Measurements from ENCODE around the gene BRCA1. TPM values are rescaled to one million over a fixed set of nuclear protein-coding genes. Genes with fewer than 3 reads are reported as not detected.

BRCA1 gene
- total RNA-seq, 1 donor from 2014 or later, result 6.1 TPM

DNA sequence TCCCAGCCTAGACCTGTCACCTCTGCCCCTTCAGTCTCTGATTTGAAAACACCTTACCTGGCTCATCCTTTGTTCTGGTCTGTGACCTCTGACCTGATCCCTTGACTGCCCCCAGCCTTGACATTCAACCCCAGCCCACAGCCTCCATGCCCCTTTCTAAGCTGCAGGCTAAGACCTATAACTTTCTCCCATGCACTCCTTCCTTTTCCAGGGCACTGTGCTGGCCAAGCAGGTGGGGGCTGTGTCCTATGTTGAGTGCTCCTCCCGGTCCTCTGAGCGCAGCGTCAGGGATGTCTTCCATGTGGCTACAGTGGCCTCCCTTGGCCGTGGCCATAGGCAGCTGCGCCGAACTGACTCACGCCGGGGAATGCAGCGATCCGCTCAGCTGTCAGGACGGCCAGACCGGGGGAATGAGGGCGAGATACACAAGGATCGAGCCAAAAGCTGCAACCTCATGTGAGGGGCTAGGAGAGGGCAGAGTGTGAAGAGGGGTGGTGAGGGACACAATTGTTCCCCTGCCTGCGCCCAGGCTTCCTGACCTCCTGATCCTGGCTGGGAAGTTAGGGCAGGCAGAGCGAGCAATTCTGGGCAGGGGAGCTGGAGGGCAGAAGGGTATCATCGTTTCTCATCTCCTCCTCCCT is 96.8 kb downstream of the BRCA1 start:
- no peak for DNase-seq (ENCODE audit: low spot score)
- intact Hi-C loops (cut with DNase I), result loop anchor here (10.0 kb wide), 1 partner anchor 306 kb away; no protein-coding TSS in a partner anchor

- intact Hi-C loops (cut with DNase I), result loop anchor here (10.0 kb wide), 1 partner anchor 307 kb away; no protein-coding TSS in a partner anchor
These were observed 97.8 kb downstream of the BRCA1 start for GRCh38 chr17:43027091-43028032.

DNA sequence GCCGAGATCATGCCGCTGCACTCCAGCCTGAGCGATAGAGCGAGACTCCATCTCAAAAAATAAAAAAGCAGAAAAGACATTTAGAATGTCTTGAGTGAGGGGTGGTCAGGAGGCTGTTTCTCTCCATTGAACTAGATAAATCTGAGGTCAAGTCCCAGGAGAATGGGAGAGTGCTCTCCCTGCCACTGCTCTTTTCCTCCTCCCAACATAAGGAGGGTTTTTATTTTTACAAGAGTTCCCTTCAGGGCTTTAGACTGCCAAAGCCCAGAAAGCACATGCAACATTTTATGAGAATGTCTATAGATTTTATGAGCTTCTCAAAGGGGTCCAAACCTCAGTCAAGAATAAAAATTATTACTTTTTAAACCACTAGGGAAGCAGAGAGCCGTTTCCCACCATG is 98.6 kb downstream of the BRCA1 start:
- intact Hi-C loops (cut with DNase I), result loop anchor here (10.0 kb wide), 1 partner anchor 308 kb away; no protein-coding TSS in a partner anchor
- DNase-seq (ENCODE audit: low spot score), result no peak

More at GRCh38 chr17:43027091-43028032, 97.8 kb downstream of the BRCA1 start:
- no peak for DNase-seq (ENCODE audit: low spot score)

DNA sequence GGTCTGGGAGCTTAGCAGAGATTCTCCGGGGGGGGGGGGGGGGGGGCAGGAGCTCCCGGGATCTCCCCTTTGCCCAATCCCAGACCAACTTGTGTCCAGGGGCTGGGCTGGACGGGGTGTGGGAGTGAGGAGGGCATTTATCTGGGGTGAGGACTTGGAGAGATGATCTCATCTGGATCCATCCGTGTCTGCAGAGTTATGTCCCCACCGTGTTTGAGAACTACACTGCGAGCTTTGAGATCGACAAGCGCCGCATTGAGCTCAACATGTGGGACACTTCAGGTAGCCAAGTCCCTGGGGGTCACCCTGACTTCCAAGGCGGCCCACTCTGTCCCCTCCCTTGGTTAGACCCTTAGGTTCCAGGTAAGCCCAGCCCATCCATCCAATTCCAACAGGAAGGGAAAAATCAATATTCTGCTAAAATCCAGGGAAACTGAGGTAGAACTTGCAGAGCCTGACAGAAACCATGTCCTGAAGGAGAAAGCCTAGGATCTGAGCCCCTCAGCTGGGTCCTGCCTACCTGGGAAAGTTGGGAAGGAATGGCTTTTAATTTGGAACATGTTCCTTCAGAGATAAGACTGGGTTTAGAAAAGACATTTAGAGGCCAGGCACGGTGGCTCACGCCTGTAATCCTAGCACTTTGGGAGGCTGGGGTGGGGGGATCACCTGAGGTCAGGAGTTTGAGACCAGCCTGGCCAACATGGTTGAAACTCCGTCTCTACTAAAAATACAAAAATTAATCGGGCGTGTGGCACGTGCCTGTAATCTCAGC is 99.2 kb downstream of the BRCA1 start:
- DNase-seq (ENCODE audit: low spot score), result no peak
- intact Hi-C loops (cut with DNase I), result loop anchor here (10.0 kb wide), 1 partner anchor 309 kb away; no protein-coding TSS in a partner anchor

- no peak for DNase-seq (ENCODE audit: low spot score)
- intact Hi-C loops (cut with DNase I), result loop anchor here (10.0 kb wide), 1 partner anchor 310 kb away; no protein-coding TSS in a partner anchor
These were observed 99.9 kb downstream of the BRCA1 start for GRCh38 chr17:43025290-43025657.

DNA sequence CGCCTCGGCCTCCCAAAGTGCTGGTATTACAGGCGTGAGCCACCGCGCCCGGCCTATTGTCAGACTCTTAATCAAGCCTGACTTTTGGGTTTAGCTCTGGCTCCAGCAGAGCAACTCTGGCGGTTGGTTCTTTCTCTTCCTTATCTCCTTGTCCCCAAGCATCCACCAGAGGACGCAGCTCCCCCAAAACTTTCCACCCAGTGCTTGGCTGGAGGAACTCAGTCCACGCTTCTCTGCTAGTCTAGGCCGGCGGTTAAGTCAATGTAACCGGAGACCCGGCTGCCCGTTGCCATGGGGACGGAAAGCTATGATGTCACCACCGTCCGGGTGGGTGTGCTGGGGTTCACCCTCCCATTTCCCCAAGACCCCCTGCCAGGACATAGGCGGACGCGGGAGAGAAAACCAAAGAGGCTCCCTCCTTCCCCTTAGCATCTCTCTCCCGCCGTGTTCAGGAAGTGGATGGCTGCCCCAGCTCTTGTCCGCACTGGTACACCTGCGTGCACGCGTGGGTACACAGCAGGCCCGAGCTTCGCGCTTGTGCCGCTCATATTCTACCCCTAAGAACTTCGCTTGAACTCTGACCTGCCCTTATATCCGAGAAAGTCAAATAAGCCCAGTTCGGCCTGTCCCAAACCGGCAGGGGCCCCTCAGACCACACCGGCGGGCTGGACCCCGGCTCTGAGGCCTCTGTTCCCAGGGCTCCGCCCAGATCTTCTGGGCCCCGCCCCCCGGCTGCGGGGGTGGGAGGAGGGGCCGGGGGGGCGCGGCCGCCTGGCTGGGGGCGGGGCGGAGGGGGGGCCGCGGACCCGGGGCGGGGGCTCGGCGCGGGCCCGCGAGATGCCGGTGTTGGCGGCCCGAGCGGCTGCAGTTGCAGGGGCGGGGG is 100.5 kb downstream of the BRCA1 start, which contains the start of gene RND2:
Gene RND2 (plus strand): TSS at position 825 of the 883 bp plus-strand sequence. CDS start 117 bp downstream, outside the sequence.
- DNase-seq (ENCODE audit: low spot score), result peak; percentile 89
- intact Hi-C loops (cut with DNase I), result loop anchor here (1.0 to 10.0 kb wide), 3 partner anchors 101 to 310 kb away; partner anchors contain the start of genes BRCA1 and NBR1

GRCh38 chr17:43021741-43022512 is 103.2 kb downstream of the BRCA1 start, which contains the start of gene VAT1:
Gene VAT1, minus strand, starts transcription at chr17:43022385. Its CDS starts 63 bp downstream, at chr17:43022322.
- intact Hi-C loops (cut with DNase I), result loop anchor here (5.0 to 10.0 kb wide), 2 partner anchors 150 to 313 kb away; partner anchors contain the start of gene NBR1
- peak; percentile 94 for DNase-seq (ENCODE audit: low spot score)

DNA sequence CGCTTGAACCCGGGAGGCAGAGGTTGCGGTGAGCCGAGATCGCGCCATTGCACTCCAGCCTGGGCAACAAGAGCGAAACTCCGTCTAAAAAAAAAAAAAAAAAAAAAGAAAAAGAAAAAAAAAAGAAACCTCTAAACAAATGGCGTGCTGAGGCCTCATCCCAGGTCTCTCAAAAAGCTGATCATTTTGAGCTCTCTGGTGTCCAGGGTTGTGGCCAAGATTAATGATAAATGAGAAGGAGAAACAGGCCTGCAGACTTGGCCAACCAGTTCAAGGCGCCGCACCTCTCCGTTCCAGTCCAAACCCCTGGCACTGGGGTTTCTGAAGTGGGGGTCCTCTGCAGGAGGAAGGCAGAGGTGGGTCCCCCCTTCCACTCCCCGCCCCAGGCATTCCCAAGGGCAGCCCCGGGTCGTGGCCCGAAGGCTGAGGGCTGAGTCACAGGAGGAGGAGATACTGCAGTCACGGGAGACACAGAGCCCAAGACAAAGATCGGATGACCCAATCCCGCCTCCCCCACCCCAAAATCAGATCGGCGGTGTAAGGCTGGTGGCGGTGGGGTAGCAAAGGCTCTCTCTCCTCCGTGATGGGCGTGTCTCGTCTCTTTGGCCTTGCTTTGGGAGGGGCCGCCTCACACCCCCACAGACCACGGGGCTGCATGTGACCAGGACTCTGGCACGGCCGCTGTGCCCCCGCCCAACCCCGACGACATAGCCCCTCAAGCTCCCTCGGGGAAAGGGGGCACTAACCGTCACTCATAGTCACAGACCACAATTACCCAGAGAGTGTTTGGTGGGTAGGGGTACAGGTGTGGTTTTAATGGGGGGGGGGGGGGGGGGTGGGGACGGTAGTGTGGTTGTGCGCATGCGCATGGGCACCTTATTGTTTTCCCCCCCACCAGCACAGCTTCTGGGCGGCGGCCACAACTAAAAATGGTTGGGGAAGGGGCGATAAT is 104.1 kb downstream of the BRCA1 start:
- intact Hi-C loops (cut with DNase I), result loop anchor here (5.0 to 10.0 kb wide), 2 partner anchors 151 to 314 kb away; partner anchors contain the start of gene NBR1
- DNase-seq (ENCODE audit: low spot score), result peak; percentile 86

- DNase-seq (ENCODE audit: low spot score), result no peak
- intact Hi-C loops (cut with DNase I), result loop anchor here (5.0 to 10.0 kb wide), 2 partner anchors 152 to 315 kb away; partner anchors contain the start of gene NBR1
These were observed 105.0 kb downstream of the BRCA1 start for GRCh38 chr17:43020030-43020621.

GRCh38 chr17:43019418-43019817 is 105.7 kb downstream of the BRCA1 start:
- no peak for DNase-seq (ENCODE audit: low spot score)

DNA sequence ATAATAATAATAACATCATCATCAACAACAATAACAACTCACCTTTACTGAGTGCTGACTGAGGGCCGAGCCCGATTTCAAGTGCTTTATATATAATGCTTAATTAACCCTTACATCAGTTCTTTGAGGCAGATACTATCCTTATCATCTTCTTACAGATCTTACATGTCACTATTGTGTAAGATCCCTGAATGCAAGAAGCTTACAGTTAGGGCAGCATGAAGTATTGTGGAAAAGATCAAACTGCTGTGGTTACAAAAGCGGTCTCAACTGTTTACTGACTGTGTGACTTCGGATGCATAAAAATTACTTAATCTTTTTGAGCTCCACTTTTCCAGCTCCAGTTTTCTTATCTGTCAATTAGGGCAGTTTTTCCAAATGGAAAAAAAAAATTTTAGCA is 106.2 kb downstream of the BRCA1 start:
- intact Hi-C loops (cut with DNase I), result no loop called here
- no peak for DNase-seq (ENCODE audit: low spot score)

More at GRCh38 chr17:43019418-43019817, 105.7 kb downstream of the BRCA1 start:
- intact Hi-C loops (cut with DNase I), result no loop called here

DNA sequence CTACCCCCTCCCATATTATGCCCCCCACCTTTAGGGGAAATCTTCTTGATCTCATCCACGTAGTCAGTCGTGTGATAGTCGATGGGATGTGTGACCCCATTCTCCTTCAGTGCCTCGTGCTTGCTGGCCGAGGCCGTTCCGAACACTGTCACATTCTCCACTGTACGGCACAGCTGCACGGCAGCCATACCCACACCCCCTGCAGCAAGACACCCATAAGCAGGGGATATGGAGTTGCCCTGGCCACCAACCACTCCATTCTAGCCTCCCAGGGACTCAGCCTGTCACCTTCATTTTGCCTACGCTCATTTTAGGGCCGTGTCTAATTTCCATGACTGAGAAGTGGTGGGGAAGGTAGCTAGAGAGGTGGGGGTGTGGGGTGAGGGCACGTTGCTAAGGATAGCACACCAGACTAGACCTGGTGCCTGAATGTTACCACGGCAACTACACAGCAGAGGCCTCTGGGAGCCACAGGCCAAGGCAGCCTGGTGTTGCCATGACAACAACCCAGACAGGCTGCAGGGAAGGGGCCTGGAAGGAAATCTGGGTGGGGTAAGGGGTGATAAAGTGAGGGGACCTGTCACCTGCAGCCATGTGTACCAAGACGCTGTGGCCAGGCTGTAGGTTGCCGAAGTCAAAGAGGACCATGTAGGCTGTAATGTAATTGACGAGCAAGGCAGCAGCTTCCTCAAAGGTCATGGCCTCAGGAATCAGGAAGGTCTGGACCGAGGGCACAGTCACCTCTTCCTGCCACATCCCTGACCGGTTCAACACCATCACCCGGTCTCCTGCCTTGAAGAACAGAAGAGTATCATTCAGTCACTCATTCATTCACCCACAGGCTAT is 106.9 kb downstream of the BRCA1 start:
- intact Hi-C loops (cut with DNase I), result no loop called here
- DNase-seq (ENCODE audit: low spot score), result no peak

- intact Hi-C loops (cut with DNase I), result no loop called here
- DNase-seq (ENCODE audit: low spot score), result no peak
These were observed 108.9 kb downstream of the BRCA1 start for GRCh38 chr17:43016216-43016615.

GRCh38 chr17:43015579-43015978 is 109.6 kb downstream of the BRCA1 start:
- DNase-seq (ENCODE audit: low spot score), result peak; percentile 82
- intact Hi-C loops (cut with DNase I), result no loop called here

All from cardiac septum (tissue), 1 donor.